ENCODE results near the gene ARHGAP22. TPM values are rescaled to one million over a fixed set of nuclear protein-coding genes. Genes with fewer than 3 reads are reported as not detected.

The ARHGAP22 gene
- polyA plus RNA-seq, 1 experiment = 7.2 TPM

DNA sequence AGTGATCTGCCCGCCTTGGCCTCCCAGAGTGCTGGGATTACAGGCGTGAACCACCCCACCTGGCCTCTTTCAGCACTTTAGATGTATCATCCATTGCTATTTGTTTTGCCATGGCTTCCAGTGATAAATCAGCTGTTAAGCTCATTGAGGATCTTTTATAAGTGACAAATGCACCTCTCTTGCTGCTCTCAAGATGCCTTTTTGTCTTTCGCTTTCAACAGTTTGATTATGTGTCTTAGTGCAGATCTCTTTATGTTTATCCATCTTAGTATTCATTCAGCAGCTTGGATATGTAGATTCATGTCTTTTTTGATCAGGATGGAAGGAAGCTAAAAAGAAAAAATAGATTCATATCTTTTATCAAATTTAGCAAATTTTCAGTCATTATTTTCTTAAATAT, 192.8 kb downstream of the ARHGAP22 start:
- Histone ChIP-seq H3K27me3 (ENCODE audit: control insufficient read depth, insufficient read depth, low read length) (no peaks in the 10 kb centered on the region), H3K4me3 (ENCODE audit: low read depth, low read length) (no peak overlapping the region), H3K36me3 (ENCODE audit: control insufficient read depth, insufficient read depth, low read length) (no peaks in the 10 kb centered on the region)
- no peak for TF ChIP-seq CTCF (IDR thresholded peaks at IDR 0.05; ENCODE audit: insufficient read depth, low read depth, low read length)
- ChIA-PET CTCF (no interaction called here), POLR2A (no interaction called here)
- no peak for DNase-seq (ENCODE audit: low read depth)

- ChIA-PET POLR2A (interaction anchor here (0.6 kb wide), 1 partner anchor 244 kb away, joined by 3 read pairs; no protein-coding TSS in a partner anchor), CTCF (no interaction called here)
- Histone ChIP-seq H3K36me3 (ENCODE audit: control insufficient read depth, insufficient read depth, low read length) (no peaks in the 10 kb centered on the region), H3K27me3 (ENCODE audit: control insufficient read depth, insufficient read depth, low read length) (no peaks in the 10 kb centered on the region), H3K4me3 (ENCODE audit: low read depth, low read length) (no peak overlapping the region)
- DNase-seq (ENCODE audit: low read depth) = no peak
- TF ChIP-seq CTCF (IDR thresholded peaks at IDR 0.05; ENCODE audit: insufficient read depth, low read depth, low read length) = no peak
Observed at GRCh38 chr10:48411510-48411909, 193.4 kb downstream of the ARHGAP22 start.

GRCh38 chr10:48410503-48410902, 194.4 kb downstream of the ARHGAP22 start:
- Histone ChIP-seq H3K36me3 (ENCODE audit: control insufficient read depth, insufficient read depth, low read length) (no peaks in the 10 kb centered on the region), H3K4me3 (ENCODE audit: low read depth, low read length) (no peak overlapping the region), H3K27me3 (ENCODE audit: control insufficient read depth, insufficient read depth, low read length) (no peaks in the 10 kb centered on the region)
- no peak for TF ChIP-seq CTCF (IDR thresholded peaks at IDR 0.05; ENCODE audit: insufficient read depth, low read depth, low read length)
- DNase-seq (ENCODE audit: low read depth) = no peak
- POLR2A ChIA-PET = no interaction called here
- CTCF ChIA-PET = no interaction called here

GRCh38 chr10:48406658-48407057, 198.2 kb downstream of the ARHGAP22 start:
- ChIA-PET POLR2A (no interaction called here), CTCF (interaction anchor here (2.0 kb wide), 1 partner anchor 43 kb away, joined by 7 read pairs; no protein-coding TSS in a partner anchor)
- H3K36me3 ChIP-seq (ENCODE audit: control insufficient read depth, insufficient read depth, low read length) = no peaks in the 10 kb centered on the region
- H3K27me3 ChIP-seq (ENCODE audit: control insufficient read depth, insufficient read depth, low read length) = no peaks in the 10 kb centered on the region
- TF ChIP-seq CTCF (IDR thresholded peaks at IDR 0.05; ENCODE audit: insufficient read depth, low read depth, low read length) = no peak
- no peak overlapping the region for H3K4me3 ChIP-seq (ENCODE audit: low read depth, low read length)
- no peak for DNase-seq (ENCODE audit: low read depth)

DNA sequence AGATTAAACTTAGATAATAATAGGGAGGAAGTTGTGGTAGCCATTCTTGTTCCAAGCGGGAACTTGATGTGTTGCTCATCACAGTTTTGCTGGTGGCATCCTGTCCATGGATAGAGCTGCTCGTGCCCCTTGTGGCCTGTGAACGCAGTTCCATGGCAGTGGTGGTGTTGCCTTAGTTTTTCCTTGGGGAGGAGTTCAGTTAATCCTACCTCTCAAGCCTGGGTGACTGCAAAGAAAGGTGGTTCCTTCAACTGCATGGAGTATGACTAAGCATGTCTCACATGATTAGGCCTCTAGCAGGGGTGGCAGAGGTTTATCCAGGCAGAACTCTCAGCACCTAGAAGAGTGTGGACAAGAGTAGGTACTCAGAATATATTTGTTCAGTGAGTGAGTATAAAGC, 198.7 kb downstream of the ARHGAP22 start:
- DNase-seq (ENCODE audit: low read depth) = no peak
- CTCF ChIA-PET = interaction anchor here (2.0 kb wide), 1 partner anchor 43 kb away, joined by 7 read pairs; no protein-coding TSS in a partner anchor
- Histone ChIP-seq H3K27me3 (ENCODE audit: control insufficient read depth, insufficient read depth, low read length) (no peaks in the 10 kb centered on the region), H3K4me3 (ENCODE audit: low read depth, low read length) (no peak overlapping the region), H3K36me3 (ENCODE audit: control insufficient read depth, insufficient read depth, low read length) (no peaks in the 10 kb centered on the region)
- POLR2A ChIA-PET = no interaction called here
- TF ChIP-seq CTCF (IDR thresholded peaks at IDR 0.05; ENCODE audit: insufficient read depth, low read depth, low read length) = no peak

All from BJ (cell line).